Activated T-cell treated with anti-CD3 and anti-CD28 coated beads for 1 hour (primary cell): ENCODE data around the gene UCK1.

Experiments
- DNase-seq: peaks from one replicate; pipeline ENCODE4 v3.0.0-alpha.2; 2020; ENCODE audit warnings: low read depth

The UCK1 gene

DNA sequence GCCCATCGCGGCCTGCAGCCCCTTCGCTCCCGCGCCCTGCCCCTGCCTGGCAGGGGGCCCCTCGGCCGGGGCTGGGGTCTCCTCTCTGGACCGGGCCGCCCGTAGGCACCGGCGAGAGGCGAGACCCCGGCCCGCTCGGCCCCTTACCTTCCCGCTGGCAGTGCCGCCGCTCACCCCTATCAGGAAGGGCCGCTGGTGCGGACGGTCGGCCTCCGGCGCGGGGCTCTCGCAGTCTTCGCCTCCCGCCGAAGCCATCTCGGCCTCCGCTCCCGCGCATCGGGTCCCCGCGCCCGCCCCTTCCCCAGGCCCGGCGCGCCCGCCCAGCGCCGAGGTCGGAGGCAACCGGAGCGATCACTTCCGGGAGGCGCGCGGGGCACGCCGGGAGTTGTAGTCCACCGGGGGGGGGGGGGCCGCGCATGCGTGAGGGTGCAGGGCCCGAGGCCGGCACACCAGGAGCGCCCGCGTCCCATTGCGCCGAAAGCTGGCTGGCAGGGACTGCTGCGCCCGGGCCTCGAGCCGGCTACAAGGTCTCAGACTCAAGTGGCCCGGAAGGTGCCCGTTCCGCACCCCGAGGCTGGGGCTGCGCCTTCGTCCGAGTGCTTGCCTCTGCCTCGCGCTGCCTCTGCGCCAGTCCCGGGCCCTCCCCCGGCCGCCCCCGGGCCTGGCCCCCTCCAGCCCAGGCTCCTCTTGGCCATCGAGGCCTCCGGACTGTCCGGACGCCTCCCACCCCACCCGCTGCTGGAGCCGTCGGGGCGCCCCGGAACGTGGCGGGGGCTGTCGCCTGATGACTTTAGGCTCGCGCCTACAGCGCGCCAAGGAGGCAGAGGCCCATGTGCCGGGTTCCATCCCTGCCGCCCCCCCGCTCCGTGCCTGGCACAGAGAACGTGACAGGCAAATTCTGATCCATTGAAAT is at the start of gene UCK1:
Gene UCK1 (minus strand): TSS at position 344 of the 913 bp plus-strand sequence. CDS start 89 bp downstream, at position 255.
- DNase-seq: peak; percentile 68

DNA sequence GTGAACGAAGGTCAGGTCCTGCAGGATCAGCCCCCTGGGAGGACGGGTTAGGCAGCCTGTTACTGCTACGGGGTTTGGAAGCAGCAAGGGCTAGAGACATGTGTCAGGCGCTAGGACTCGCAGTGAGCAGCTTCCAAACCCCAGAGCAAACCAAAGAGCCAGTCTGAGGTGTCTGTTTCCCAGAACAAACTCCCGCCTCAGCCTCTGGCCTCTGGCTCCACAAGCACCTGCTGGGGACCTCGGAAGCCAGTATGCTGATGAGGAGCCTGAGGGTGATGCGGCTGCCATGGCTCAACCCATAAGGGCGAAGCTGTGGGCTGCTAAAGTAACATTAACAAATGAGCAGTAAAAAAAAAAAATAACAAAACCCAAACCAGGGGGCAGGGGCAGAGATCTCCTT is 49.3 kb upstream of the UCK1 start:
- no peak for DNase-seq

DNA sequence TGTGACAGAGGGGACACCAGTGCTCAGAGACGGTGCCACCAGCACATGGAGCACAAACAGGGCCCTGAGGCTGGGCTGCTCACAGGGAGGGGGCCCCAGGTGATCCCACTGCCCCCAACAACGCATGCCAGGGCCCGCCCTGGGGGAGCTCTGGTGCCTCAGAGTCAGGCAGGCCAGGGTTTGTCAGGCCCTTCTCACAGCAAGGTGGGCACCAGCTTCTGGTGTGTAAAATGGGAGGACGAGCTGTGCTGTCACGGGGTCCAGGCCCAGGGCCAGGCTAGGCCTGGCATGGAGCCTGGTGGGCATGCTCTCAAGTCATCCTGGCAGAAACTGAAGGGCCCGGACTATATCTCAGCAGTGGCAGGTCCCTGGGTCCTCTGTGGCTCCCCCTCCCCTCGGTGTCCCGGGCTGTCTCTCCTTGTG is 48.7 kb upstream of the UCK1 start:
- DNase-seq: no peak

DNA sequence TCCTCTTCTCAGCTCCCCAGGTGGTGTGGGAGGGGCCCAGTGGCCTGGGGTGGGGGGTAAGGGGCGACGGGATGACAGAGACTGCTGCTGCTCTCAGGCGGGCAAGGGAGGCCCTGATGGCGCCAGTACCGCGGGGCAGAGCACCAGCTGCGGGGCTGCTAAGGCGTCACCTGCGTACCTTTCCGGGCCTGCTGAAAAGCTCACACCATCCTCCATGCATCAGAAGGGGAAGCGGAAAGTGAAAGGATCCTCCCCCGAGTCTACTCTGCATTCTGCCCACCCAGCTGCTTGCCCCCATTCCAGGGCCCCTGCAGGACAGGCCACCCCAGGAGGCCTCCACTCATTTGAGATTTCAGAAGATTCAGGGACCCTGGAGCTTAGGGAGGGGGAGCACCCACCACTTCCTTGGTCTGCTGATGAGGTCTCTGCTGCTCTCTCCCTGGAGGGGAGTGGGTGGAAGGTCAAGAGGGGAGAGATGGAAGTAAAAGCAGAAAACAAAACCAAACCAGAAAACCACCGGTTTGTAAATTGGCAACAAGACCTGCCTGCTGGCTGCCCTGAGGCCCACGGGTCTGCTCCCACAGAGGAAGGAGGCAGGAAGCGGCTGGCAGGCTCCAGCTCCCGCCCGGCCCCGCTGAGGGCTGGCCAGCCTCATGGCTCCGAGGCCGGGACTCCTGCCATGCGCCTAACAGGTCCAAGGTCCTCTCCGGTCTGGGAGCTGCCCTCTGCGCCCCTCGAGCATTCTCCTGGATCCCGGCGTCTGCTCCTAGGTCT is 47.9 kb upstream of the UCK1 start:
- DNase-seq: peak; percentile 30

DNA sequence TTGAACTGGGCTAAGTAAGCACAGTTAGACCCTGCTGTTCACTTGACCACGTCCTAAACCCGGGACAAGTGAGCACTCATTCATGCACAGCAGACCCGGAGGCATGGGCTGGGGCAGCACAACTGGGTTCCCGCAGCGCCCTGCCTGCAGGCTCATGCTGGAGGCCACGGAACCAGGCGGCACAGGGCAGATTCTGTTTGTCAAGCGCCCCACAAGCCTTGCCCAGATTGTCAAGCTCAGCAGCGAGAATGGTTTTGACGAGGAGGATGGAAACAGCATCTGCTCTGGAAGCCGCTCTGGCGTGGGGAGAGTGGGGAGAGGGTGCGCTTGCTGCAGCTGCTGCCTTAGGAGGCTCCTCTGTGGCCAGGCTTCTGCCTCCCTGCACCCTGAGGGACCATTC is 47.0 kb upstream of the UCK1 start:
- DNase-seq: no peak

DNA sequence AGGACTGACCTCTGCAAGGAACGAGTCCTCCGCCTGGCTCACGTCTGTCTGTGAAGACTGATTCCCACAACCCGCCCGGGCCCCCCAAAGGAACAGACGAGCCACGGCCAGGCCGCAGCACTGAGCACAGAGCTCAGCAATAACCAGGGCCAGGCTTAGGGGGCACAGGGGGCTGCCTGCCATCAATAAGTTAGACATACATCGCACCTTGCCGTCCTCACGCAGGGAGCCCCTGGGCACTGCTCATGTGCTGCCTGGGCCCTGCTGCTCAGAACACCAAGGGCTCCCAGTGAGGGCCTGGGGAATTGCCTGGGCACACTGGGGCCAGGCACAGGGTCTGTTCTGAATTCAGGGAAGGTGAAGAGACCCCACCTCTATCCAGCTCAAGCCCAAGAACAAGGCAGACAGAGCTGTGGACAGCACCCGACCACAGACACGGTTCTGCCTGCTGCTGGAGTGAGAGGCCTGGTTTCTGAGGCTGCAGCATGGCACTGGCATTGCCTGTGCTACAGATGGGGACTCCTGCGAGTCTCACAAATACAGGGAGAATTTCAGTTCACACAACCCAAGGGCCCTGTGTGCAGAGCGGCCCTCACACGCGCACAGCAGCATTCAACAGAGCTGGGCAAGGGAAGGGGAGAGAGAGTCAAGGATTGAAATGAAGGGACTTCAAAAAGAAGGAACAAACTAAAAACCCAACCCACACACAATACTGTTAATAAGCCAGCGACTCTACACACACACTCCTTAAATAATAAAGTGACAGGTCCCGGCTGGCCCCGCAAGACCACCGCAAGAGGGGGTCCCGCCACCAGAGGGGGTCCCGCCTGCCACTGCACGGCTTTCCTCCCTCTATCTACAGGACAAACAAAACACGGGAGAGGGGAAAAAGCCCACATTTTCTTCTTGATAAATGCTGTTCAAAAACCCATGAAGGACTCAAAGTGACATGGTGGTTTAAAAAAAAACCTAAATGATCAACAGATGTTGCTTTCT is 46.2 kb upstream of the UCK1 start:
- no peak for DNase-seq

DNA sequence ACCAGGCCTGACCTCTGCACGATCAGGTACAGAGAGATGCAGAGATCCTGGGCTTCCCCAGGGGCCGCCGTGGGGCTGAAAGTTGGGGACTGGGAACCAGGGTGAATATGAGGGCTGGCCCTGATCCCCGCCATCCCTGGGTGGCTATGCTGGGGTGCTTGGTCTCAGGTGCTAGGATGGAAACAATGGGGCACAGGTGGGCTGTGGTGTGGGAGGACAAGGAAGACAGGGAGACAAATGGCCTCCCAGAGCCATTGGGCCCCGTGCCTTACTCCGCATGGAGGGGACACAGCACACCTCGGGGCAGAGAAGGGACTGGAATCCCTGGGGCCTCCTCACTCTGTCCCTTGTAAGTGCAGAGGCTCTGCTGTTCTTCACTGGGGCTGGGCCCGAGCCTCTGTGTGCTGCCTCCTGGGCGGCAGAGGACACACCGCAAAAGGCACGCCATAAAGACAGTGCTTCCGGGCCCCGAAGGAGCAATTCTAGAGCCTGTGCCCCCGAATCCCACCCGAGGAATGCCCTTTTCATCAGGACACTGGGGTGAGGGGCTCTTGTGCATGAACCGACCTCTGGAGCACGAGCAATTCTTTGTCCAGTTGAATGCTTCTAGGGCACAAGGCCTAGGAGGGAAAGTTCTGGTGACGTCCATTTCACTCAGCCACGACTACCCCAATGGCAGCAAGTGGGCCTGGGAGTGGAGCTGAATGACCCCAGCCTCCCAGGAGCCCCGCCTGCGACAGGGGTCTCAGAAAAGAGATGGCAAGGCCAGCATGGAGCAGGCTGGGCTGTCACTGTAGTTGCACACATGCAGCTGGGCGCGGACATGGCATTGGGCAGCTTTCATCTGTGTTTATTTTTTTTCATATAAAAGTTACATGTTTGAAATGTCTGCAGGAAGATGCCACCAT is 45.1 kb upstream of the UCK1 start:
- no peak for DNase-seq

DNA sequence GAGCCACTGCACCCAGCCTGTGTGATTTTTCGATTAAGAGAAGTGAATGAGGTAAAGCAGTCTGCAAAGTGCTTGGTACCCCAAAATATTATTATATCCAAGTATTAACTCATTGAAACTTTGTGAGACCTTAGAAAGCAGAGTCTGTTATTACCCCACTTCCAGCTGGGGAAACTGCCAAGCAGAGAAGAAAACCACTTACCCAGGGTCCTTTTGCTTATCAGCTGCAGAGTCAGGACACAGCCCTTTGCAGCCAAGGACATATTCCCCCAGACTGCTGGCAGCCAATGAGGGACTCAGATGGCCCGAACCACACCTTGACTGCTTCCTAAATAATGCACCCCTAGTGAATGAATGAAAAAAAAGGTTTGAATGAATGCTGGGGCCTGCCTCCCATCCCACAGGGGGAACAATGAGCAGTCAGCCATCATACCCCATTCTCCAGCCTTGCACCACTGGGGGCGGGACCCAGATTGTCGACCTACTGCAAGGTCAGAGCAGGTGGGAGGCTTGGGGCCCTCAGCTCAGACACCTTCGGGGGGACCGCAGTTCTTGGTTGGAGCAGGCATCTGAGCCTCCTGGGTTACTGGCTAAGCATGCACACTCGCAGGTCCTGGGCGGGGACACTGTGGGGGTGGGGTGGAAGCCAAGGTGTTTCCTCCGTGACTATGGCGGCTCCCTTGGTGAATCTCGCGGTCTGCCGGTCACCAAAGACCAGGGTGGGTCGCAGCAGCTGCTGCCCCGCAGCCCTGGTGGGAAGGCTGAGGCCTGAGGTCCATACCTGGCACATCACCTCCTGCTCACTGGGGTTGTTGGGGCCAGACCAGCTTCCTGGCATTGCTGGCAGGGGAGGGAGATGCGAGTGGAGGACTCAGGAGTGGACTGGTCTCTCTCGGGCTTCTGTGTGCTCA is 43.9 kb upstream of the UCK1 start:
- DNase-seq: no peak

DNA sequence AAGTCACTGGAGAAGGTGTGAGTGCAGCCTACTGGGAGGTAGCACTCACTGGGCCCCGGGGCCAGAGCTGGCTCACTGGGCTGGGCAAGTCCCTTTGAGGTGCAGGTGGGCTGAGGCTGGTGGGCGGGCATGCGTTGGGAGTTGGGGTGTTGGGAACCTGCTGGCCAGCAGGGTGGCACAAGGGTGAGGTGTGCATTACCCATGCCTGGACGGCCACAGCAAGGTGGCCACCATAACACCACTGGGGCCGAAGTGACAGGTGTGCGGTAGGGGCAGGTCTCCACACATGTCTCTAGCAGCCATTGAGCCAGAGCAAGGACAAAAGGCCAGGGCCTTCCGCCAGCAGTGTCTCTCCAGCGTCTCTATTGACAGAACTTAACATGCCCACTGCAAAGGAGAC is 36.8 kb upstream of the UCK1 start:
- no peak for DNase-seq

DNA sequence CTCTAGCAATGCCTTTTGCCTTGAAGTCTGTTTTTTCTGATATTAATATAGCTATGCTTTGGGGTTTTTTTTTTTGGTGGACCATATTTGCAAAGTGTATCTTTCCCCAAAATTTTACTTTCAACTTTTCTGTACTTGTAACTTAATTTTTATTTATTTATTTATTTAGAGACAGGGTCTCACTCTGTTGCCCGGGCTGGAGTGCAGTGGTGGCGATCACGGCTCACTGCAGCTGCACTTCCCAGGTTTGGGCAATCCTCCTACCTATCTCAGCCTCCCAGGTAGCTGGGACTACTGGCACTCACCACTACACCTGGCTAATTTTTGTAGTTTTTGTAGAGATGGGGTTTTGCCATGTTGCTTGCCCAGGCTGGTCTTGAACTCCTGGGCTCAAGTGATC is 35.1 kb upstream of the UCK1 start:
- DNase-seq: no peak

DNA sequence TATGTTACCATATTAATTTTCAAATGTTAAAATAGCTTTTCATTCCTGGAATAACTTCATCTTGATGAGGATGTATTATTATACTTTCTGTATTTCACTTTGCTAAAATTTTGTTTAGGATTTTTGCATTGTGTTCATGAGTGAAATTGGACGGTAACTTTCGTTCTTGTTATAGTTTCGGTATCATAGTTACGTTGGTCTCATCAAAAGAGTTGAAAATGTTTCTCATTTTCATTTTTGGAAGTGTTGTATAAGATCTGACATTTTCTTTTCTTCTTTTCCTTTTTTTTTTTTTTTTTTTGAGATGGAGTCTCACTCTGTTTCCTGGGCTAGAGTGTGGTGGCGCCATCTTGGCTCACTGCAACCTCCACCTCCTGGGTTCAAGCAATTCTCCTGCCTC is 34.3 kb upstream of the UCK1 start:
- DNase-seq: no peak

DNA sequence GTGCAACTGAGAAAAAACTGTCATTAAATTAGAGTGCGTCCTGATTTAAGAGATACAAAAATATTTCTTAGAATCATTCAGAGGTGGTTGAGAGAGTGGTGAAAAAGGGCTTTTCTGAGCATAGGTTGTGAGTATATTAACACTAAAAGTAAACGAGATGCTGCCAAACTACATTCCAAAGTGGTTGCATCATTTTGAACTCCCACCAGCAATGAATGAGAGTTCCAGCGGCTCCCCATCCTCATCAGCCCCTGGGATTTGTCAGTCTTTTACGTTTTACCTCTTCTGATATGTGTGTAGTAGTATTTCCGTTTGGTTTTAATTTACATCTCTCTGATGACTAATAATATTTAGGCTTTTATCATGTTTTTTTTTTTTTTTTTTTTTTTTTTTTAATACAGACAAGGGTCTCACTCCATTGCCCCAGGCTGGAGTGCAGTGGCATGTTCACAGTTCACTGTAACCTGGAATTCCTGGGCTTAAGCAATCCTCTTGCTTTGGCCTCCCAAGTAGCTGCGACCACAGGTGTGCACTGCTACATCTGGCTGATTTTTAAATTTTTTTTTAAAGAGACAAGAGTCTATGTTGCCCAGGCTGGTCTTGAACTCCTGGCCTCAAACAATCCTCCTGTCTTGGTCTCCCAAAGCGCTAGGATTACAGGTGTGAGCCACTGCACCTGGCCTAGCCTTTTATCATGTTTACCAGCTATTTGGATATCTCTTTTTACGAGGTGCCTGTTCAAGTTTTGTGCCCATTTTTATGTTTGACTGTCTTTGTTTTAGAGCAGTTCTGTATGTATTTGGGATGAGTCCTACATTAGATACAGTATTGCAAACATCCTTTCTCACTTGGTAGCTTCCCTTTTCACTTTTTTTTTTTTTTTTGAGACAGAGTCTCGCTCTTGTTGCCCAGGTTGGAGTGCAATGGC is 31.2 kb upstream of the UCK1 start:
- DNase-seq: no peak

DNA sequence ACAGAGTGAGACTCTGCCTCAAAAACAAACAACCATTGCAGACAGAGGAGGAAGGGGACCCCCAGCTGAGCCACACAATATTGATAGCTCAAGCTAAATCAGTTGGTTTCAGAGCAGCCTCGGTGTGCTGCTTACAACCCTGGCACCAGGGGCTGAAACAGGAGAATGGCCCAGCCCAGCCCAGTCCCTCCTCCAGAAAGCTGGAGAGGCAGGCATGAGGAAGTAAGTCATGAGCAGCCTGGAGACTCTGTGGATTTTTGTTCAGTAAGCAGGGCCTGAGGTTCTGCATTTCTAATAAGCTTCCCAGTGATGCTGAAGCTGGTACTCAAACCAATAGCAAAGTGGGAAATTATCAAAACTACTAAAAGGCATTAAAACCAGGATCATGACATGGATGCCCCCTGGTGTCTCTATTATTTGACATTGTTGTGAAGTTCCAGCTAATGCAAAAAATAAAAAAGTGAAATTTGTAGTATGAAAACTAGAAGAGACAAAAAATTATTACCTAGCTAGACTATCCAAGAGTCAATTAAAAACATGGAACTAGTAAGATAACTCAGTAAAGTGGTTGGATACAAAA is 28.4 kb upstream of the UCK1 start:
- DNase-seq: no peak

DNA sequence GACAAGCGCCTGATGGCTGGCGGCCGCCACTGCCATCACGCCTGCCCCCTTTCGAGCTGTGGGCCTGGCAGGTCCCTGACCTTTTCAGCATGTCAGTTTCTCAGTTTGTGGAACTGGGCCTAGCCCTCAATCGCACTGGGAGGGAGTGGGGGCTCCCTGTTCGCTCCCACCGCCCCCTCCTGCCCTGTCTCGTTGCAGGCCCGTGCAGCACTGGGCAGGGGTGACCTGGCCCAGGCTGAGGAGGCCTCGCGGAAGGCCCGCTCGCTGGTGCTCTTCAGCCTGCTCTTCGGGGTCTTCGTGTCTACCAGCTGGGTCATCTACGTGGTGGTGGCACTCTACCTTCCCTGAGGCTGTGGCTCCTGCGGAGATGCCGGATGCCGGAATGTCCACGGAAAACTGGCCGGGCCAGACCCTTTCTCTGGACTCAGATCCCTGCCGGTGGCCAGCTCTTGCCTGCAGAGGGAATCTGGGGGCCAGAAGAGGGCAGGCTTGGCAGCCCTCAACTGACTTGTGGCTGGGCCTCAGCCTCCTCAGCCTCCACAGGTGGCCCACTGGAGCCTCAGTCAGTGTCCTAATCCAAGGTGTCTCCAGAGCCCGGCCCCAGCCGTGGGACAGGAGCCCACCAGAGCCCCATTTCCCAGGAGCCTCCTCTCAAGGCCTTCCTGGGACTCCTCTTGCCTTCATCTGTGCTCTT is 26.9 kb upstream of the UCK1 start:
- DNase-seq: no peak

DNA sequence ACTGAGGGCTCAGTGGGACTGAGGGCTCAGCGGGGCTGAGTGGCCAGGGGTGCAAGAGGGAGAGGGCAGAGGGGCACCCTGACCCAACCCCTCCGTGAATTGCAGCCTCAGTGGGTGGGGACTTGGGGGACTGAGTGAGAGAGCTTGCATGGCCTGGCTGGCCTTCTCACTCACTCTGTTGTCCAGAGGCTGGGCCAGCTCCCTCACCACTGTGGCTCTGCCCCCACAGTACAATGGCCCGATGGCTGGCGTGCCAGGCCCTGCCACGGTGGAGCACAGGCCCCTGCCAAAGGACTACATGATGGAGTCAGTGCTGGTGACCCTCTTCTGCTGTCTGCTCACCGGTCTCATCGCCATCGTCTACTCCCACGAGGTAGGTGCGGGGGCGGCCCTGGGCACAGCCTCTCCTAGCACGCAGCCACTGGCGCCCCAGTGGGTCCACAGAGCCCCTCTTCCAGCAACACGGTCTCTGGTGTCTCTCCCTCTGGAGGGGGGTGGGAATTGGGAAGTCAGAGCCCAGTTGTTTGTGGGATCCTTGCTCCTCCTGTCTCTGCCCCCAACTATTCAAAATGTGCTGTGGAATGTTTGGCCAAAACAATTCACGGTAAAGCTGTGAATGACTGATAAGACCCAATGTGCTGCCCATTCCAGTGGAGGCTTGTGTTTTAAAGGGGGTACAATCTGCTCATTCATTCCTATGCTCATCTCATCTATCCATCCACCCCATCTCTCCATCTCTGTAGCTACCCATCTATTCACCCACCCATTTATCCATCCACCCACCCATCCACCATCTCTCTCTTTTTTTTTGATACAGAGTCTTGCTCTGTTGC is 25.0 kb upstream of the UCK1 start:
- DNase-seq: no peak

DNA sequence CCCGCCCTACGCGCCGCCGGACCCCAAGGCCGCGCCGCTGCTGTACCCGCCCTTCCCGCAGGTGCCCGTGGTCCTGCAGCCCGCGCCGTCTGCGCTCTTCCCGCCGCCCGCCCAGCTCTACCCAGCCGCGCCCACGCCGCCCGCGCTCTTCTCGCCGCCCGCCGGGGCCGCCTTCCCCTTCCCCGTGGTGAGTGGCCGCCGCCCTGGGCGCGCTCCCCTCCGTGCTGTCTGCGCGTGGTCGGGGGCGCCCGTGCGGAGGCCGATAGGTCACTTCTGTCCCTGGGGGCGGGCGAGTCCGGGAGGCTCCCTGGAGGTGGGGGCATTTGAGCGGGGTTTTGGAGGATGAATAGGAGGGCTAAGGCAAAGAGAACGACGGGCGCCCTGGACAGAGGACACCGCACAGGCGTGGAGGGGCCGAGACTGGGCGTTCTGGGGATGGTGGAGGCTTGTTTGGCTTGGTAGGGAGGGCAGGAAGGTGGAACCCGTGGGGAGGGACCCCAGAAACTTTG is 23.8 kb upstream of the UCK1 start:
- no peak for DNase-seq
